Parathyroid adenoma (tissue), 2 donors: ENCODE results near the gene FHOD3.

Source experiments
- H2AFZ ChIP-seq: fragments of 300-600 bp; sonication (generic); one replicate; pipeline ENCODE4 v1.7.0; 2017; ENCODE audit warnings: antibody characterized with exemption, mild to moderate bottlenecking
- H3K27ac ChIP-seq: fragments of 300-600 bp; sonication (generic); one replicate; pipeline ENCODE4 v1.7.0; 2017
- H3K27me3 ChIP-seq: fragments of 300-600 bp; sonication (generic); one replicate; pipeline ENCODE4 v1.7.0; 2017; ENCODE audit warnings: low read length; ENCODE audit not compliant: control insufficient read depth, insufficient read depth
- H3K36me3 ChIP-seq: fragments of 300-600 bp; sonication (generic); one replicate; pipeline ENCODE4 v1.7.0; 2017; ENCODE audit warnings: low read length; ENCODE audit not compliant: control insufficient read depth, insufficient read depth
- H3K4me1 ChIP-seq: fragments of 300-600 bp; sonication (generic); one replicate; pipeline ENCODE4 v1.7.0; 2017; ENCODE audit warnings: control low read depth
- H3K4me2 ChIP-seq: fragments of 300-600 bp; sonication (generic); one replicate; pipeline ENCODE4 v1.7.0; 2017; ENCODE audit warnings: low read length
- H3K4me3 ChIP-seq: fragments of 300-600 bp; sonication (generic); one replicate; pipeline ENCODE4 v1.7.0; 2017; ENCODE audit warnings: low read depth, low read length
- H3K79me2 ChIP-seq: fragments of 300-600 bp; sonication (generic); one replicate; pipeline ENCODE4 v1.7.0; 2017; ENCODE audit warnings: control low read depth
- H3K9ac ChIP-seq: fragments of 300-600 bp; sonication (generic); one replicate; pipeline ENCODE4 v1.7.0; 2017; ENCODE audit warnings: mild to moderate bottlenecking
- H3K9me3 ChIP-seq: fragments of 300-600 bp; sonication (generic); one replicate; pipeline ENCODE4 v1.7.0; 2017; ENCODE audit warnings: low read length; ENCODE audit not compliant: control insufficient read depth
- CTCF ChIP-seq: fragments of 300-600 bp; sonication (generic); IDR thresholded peaks from one replicate; pipeline ENCODE4 v1.7.0; 2017; ENCODE audit warnings: antibody characterized with exemption, mild to moderate bottlenecking
- donor health status: primary hyperparathyroidism.

The FHOD3 gene

GRCh38 chr18:36700955-36701354, 403.4 kb downstream of the FHOD3 start:
- Histone ChIP-seq H3K27ac (no peak overlapping the region), H2AFZ (no peak overlapping the region), H3K36me3 (no peaks in the 10 kb centered on the region), H3K79me2 (no peaks in the 10 kb centered on the region), H3K9me3 (no peaks in the 10 kb centered on the region), H3K4me3 (no peak overlapping the region), H3K4me1 (no peaks in the 10 kb centered on the region), H3K4me2 (no peak overlapping the region), H3K27me3 (no peaks in the 10 kb centered on the region), H3K9ac (no peak overlapping the region)
- TF ChIP-seq CTCF, result no peak

- H2AFZ ChIP-seq, result no peak overlapping the region
- H3K27ac ChIP-seq, result no peak overlapping the region
- H3K4me2 ChIP-seq, result no peak overlapping the region
- no peaks in the 10 kb centered on the region for H3K4me1 ChIP-seq
- H3K4me3 ChIP-seq, result no peak overlapping the region
- no peaks in the 10 kb centered on the region for H3K79me2 ChIP-seq
- no peaks in the 10 kb centered on the region for H3K9me3 ChIP-seq
- H3K36me3 ChIP-seq, result no peaks in the 10 kb centered on the region
- no peak for TF ChIP-seq CTCF
- no peaks in the 10 kb centered on the region for H3K27me3 ChIP-seq
- no peak overlapping the region for H3K9ac ChIP-seq
Measured at GRCh38 chr18:36702401-36703013, 405.0 kb downstream of the FHOD3 start.

- Histone ChIP-seq H3K79me2 (no peaks in the 10 kb centered on the region), H3K27ac (no peak overlapping the region), H3K4me3 (no peak overlapping the region), H3K4me2 (no peak overlapping the region), H3K9ac (no peak overlapping the region), H3K4me1 (no peaks in the 10 kb centered on the region), H2AFZ (no peak overlapping the region), H3K36me3 (no peaks in the 10 kb centered on the region), H3K9me3 (no peaks in the 10 kb centered on the region), H3K27me3 (no peaks in the 10 kb centered on the region)
- TF ChIP-seq CTCF, result no peak
Measured at GRCh38 chr18:36704156-36704555, 406.6 kb downstream of the FHOD3 start.

GRCh38 chr18:36706134-36706881, 408.8 kb downstream of the FHOD3 start:
- H3K9me3 ChIP-seq, result no peaks in the 10 kb centered on the region
- H3K4me1 ChIP-seq, result no peaks in the 10 kb centered on the region
- H3K27me3 ChIP-seq, result no peaks in the 10 kb centered on the region
- H3K27ac ChIP-seq, result no peak overlapping the region
- H3K36me3 ChIP-seq, result no peaks in the 10 kb centered on the region
- no peak overlapping the region for H3K9ac ChIP-seq
- no peak overlapping the region for H2AFZ ChIP-seq
- TF ChIP-seq CTCF, result no peak
- H3K79me2 ChIP-seq, result no peaks in the 10 kb centered on the region
- H3K4me2 ChIP-seq, result no peak overlapping the region
- H3K4me3 ChIP-seq, result no peak overlapping the region

- Histone ChIP-seq H3K4me3 (no peak overlapping the region), H2AFZ (no peak overlapping the region), H3K79me2 (no peaks in the 10 kb centered on the region), H3K27ac (no peak overlapping the region), H3K9ac (no peak overlapping the region), H3K4me1 (no peaks in the 10 kb centered on the region), H3K4me2 (no peak overlapping the region), H3K27me3 (no peaks in the 10 kb centered on the region), H3K36me3 (no peaks in the 10 kb centered on the region), H3K9me3 (no peaks in the 10 kb centered on the region)
- no peak for TF ChIP-seq CTCF
Measured at GRCh38 chr18:36708366-36708765, 410.9 kb downstream of the FHOD3 start.
